Measurements from ENCODE around the gene PPFIBP1.
"Not testable (repeated sequence)": the region's sequence is repeated elsewhere in the genome, so short reads cannot be mapped to it uniquely, and the experiment has no call there.

The PPFIBP1 gene

GRCh38 chr12:27544858-27545257, 20.9 kb downstream of the PPFIBP1 start:
- DNase-seq: not testable (repeated sequence)

- DNase-seq: no peak
These were observed 21.7 kb downstream of the PPFIBP1 start for GRCh38 chr12:27545665-27546064.

- no peak for DNase-seq
These were observed 23.6 kb downstream of the PPFIBP1 start for GRCh38 chr12:27547592-27547991.

DNA sequence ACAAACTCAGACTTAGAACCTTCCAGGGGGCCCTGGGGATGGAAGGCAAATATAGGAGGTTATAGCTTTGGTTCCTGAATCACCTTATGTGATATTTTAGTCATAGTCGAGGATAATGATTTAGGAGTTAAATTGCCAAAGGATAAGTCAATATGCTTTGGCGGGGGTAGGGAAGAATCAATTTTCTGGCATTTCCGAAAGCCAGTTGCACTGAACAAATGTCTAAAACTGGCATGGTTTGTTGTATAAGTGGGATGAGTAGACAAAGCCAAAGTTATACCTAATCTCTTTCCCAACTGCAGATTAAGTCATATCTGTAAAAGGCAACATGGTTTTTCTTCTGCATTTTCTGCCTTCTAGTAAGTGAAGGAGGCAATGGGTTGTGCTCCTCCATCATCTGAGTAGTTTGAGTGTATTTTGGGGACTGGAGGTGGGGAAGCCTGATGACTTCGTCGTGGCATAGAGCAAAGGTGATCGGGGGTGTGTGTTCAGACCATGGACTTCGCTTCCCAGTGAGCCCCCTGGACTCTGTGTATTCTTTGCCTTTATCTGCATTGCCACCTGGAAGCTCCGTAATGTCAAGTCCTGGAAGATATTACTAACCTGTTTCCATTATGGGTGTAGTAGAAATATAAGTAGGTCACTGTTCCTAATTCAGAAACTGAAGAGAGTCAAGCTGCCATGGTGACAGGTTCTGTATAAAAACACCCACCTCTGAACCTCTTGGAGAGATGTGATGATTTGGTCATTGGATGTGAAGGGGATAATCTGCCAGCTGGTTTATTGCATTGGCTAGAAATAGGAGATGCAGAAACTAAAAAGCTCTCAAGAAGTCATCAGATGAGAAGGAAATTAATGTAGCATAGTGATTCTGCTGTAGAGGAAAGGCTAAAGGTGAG, 24.5 kb downstream of the PPFIBP1 start:
- no peak for DNase-seq

- no peak for DNase-seq
These were observed 25.3 kb downstream of the PPFIBP1 start for GRCh38 chr12:27549236-27549800.

GRCh38 chr12:27549801-27550652, 26.0 kb downstream of the PPFIBP1 start:
- peak; percentile 72 for DNase-seq

DNA sequence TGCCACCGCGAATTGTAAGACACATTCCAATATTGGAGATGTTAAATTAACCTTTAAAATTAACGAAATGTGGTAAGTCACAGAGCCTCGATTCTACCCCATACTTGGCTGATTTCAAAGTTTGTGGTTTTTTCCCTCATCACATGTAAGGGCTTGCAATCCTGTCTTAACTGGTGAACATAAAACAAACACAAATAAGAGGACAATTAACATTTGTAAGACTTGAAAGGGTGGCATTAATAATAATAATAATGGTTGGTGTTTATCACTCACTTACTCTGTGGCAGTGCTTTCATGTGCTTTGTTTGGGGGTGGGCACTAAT, 26.6 kb downstream of the PPFIBP1 start:
- no peak for DNase-seq

GRCh38 chr12:27551172-27551840, 27.3 kb downstream of the PPFIBP1 start:
- DNase-seq: no peak

DNA sequence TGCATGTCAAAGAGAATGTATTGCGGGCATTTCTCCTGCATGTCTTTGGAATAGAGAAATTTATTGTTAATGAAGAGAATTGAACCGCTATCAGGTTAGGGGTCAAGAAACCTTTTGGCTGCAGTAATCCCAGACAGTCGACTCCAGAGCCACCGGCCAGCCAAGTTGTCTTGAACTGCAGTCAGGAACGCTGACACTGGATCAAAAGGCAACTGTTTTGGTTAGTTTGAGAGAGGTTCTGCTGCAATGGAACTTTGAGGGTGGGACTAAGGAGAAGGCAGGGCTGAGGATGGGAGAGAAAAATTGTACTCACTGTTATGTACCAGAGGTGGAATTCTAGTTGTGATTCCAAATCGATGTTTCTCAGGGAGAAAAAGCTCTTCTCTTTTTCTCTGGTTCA, 28.2 kb downstream of the PPFIBP1 start:
- DNase-seq: no peak

GRCh38 chr12:27552886-27553560, 29.0 kb downstream of the PPFIBP1 start:
- DNase-seq: no peak

DNA sequence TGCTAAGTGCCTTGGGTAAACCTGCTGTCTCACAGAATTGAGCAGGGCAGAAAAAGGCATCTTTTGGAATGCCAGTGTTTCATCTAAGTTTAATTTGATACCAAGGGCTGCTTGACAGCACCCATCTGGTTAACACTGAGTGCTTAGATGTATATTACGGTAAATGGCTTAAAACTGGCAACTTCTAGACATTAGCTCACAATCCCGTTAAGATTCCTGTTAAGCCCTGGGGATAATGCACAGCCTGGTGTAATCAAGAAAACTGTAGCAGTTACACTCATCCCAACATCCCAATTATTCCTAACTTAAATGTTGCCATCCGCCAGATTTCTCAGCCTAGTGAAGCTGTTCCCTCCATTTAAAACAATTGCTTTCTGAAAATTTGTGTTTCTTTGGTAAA, 29.9 kb downstream of the PPFIBP1 start:
- DNase-seq: no peak

DNA sequence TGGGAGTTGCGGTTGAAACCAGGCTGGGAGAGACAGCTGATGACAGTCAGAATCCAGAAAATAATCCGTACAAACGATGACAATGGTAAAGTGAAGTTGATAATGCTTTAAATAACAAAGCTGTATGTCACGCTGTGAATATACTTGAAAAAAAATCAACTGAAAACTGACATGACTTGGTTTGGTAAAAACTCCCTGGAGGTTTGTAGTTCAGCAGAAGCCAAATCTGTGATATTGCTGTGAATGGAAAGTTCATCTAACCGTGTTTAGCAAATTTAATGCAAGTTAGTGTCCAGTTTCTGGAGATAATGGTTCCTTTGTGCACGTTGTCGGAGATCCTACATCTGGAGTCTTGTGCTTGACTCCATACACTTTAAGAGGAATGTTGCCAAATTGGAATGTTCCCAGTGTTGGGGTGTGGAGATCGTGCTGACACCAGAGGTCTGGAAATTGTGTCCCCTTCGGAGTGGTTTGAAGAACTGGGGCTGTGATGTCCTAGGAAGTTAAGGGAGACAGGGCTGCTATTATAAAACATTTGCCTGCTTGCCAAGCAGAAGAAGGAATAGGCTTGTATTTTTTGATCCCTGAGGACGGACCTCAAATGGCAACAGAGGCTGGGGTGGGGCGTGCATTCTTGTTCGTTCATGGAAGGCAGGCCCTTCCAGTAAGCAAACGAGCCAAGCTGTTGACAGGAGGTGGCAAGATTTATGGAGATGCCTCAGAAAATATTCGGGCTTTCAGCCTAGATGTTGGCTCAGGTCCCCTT, 30.6 kb downstream of the PPFIBP1 start:
- peak; percentile 63 for DNase-seq

GRCh38 chr12:27555361-27555760, 31.4 kb downstream of the PPFIBP1 start:
- DNase-seq: no peak

- no peak for DNase-seq
These were observed 32.1 kb downstream of the PPFIBP1 start for GRCh38 chr12:27555925-27556778.

- no peak for DNase-seq
These were observed 36.1 kb downstream of the PPFIBP1 start for GRCh38 chr12:27560126-27560525.

DNA sequence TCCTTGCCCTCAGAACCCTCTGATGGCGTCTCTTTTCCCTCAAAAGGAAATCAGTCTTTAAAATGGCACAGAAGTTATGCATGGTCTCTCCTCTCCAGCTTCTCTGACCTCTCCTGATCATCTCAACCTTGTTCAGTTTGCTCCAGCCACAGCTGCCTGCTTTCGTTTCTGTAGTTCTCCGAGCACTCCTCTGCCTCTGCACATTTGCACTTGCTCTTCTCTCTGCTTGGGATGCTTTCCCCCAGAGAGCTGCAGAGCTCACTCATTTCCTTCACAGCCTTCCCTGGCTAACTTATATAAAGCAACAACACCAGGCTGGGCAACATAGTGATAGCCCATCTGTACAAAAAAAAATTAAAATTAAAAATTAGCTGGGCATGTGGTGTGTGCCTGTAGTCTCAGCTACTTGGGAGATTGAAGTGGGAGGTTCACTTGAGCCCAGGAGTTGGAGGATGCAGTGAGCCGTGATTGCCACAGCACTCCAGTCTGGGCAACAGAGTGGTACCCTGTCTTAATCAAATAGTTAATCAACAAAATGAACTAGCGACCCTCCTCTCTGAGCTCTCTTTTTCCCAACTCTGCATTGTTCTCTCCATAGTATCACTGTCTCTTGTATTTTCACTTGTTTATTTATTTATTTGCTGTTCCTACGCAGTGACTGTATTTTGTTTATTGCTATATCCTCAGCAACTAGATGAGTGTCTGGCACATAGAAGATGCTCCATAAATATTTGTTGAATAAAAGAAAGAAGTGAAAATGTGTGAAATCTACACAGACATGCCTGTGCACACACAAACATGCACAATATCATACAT, 37.7 kb downstream of the PPFIBP1 start:
- DNase-seq: no peak

DNA sequence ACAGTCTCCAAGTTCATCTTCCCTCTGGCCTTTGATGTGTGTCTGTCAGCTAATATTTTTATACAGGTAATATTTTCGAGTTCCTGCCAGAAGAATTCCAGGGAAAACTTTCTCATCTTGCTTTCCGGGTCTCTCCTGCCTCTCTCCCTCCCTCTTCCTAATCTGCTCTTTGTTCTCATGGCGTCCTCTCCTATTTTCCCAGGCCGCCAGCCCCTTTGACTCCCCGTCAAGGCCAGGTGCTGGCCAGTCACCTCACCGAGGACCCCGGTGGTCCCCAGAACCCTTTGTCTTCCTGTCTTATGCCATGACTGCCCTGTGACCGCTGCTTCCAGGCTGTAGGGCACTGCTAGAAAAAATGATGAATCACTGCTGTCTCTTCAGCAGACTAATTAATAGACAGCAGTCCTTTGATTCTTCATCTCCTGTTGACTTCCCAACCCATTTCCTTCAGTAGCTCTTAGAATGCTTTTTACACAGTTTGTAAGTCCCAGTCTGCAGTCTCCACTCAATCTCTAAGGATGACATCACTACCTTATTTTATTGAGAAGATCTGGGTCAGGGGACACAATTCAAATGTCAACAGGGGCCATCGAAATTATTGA, 40.7 kb downstream of the PPFIBP1 start:
- no peak for DNase-seq

DNA sequence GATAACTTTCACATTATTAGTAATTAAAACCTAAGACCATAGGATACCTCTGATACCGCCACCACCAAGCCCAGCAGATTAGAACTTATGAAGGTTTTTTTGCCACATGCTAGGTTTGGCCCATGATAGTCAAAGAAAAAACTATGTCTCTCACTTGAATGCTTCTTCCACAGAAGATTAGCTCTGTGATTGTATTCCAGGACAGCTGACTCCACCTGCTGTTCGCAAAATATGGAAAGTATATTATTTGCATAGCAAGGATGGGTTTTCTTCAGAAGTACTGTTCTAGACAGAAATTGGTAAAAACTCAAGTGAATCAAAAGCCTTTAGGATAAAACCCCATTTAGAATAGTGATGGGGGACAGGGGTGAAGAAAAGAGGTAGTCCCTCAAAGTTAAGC, 42.2 kb downstream of the PPFIBP1 start:
- no peak for DNase-seq

DNA sequence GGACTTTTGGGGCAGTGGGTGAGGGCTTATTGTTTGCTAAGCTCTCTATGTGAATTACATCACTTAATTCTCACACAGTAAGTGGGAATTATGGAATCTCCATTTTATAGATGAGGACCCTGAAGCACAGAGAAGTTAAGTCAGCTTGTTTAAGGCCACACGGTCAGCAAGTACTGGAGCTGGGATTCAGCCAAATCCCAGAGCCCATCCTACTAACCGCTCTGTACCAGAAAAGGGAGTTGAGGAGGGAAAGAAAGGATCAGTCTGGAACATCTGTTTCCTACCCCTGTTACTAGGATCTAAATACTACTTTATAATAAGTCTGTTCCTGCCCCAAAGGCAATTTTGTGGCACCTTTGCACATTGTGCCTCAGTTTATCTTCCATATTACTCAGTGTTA, 42.6 kb downstream of the PPFIBP1 start:
- DNase-seq: no peak

All from SHP77 treated with DMSO at 0.1 percent for 48 hours (cell line).